ENCODE results near the gene MSI2. TPM values are rescaled to one million over a fixed set of nuclear protein-coding genes. Genes with fewer than 3 reads are reported as not detected.

MSI2 gene
- total and polyA plus RNA-seq, 2 experiments from 2014 or later: 18.9 to 41.8 TPM

GRCh38 chr17:57463103-57463885, 207.0 kb downstream of the MSI2 start (continued):
- TF ChIP-seq, protein P1, sequence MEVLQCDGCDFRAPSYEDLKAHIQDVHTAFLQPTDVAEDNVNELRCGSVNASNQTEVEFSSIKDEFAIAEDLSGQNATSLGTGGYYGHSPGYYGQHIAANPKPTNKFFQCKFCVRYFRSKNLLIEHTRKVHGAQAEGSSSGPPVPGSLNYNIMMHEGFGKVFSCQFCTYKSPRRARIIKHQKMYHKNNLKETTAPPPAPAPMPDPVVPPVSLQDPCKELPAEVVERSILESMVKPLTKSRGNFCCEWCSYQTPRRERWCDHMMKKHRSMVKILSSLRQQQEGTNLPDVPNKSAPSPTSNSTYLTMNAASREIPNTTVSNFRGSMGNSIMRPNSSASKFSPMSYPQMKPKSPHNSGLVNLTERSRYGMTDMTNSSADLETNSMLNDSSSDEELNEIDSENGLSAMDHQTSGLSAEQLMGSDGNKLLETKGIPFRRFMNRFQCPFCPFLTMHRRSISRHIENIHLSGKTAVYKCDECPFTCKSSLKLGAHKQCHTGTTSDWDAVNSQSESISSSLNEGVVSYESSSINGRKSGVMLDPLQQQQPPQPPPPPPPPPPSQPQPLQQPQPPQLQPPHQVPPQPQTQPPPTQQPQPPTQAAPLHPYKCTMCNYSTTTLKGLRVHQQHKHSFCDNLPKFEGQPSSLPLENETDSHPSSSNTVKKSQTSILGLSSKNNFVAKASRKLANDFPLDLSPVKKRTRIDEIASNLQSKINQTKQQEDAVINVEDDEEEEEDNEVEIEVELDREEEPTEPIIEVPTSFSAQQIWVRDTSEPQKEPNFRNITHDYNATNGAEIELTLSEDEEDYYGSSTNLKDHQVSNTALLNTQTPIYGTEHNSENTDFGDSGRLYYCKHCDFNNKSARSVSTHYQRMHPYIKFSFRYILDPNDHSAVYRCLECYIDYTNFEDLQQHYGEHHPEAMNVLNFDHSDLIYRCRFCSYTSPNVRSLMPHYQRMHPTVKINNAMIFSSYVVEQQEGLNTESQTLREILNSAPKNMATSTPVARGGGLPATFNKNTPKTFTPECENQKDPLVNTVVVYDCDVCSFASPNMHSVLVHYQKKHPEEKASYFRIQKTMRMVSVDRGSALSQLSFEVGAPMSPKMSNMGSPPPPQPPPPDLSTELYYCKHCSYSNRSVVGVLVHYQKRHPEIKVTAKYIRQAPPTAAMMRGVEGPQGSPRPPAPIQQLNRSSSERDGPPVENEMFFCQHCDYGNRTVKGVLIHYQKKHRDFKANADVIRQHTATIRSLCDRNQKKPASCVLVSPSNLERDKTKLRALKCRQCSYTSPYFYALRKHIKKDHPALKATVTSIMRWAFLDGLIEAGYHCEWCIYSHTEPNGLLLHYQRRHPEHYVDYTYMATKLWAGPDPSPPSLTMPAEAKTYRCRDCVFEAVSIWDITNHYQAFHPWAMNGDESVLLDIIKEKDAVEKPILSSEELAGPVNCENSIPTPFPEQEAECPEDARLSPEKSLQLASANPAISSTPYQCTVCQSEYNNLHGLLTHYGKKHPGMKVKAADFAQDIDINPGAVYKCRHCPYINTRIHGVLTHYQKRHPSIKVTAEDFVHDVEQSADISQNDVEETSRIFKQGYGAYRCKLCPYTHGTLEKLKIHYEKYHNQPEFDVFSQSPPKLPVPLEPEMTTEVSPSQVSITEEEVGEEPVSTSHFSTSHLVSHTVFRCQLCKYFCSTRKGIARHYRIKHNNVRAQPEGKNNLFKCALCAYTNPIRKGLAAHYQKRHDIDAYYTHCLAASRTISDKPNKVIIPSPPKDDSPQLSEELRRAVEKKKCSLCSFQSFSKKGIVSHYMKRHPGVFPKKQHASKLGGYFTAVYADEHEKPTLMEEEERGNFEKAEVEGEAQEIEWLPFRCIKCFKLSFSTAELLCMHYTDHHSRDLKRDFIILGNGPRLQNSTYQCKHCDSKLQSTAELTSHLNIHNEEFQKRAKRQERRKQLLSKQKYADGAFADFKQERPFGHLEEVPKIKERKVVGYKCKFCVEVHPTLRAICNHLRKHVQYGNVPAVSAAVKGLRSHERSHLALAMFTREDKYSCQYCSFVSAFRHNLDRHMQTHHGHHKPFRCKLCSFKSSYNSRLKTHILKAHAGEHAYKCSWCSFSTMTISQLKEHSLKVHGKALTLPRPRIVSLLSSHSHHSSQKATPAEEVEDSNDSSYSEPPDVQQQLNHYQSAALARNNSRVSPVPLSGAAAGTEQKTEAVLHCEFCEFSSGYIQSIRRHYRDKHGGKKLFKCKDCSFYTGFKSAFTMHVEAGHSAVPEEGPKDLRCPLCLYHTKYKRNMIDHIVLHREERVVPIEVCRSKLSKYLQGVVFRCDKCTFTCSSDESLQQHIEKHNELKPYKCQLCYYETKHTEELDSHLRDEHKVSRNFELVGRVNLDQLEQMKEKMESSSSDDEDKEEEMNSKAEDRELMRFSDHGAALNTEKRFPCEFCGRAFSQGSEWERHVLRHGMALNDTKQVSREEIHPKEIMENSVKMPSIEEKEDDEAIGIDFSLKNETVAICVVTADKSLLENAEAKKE (CRISPR knock-in tag; IDR thresholded peaks at IDR 0.05): no peak
- TF ChIP-seq EZH2phosphoT487 (IDR thresholded peaks at IDR 0.05; ENCODE audit: unreplicated experiment) (no peak), POLR2AphosphoS5 (IDR thresholded peaks at IDR 0.05; ENCODE audit: low read depth) (no peak), EZH2 (IDR thresholded peaks at IDR 0.05; ENCODE audit: low read depth, unreplicated experiment) (no peak)

GRCh38 chr17:57464191-57464864, 208.0 kb downstream of the MSI2 start:
- H3K36me3 Mint-ChIP-seq (ENCODE audit: low read depth): no peaks in the 10 kb centered on the region; the same call in 1 of the 3 replicates
- Histone ChIP-seq H3F3A (replicated peaks; ENCODE audit: low read depth) (no peaks in the 10 kb centered on the region; the same call in 1 of the 2 replicates), H3K9me2 (ENCODE audit: insufficient read depth) (no peaks in the 10 kb centered on the region), H3K27ac (ENCODE audit: low read depth) (no peak overlapping the region), H3K4me2 (no peak overlapping the region), H3K4me3 (no peak overlapping the region), H4K20me1 (replicated peaks; ENCODE audit: insufficient read depth) (0 out of 2 replicates have a peak, but pooled peaks cover under 1% of the 10 kb centered on the region), H3K36me3 (ENCODE audit: insufficient read depth) (no peaks in the 10 kb centered on the region), H3K27me3 (ENCODE audit: insufficient read depth) (no peaks in the 10 kb centered on the region), H3K79me2 (replicated peaks; ENCODE audit: insufficient read depth) (no peaks in the 10 kb centered on the region; the same call in none of the 2 replicates), H3K4me1 (ENCODE audit: insufficient read depth) (peaks cover 30% of the 10 kb centered on the region), H2AFZ (no peak overlapping the region)
- no peak overlapping the region for H3K27ac Mint-ChIP-seq
- H3K4me1 Mint-ChIP-seq: peaks cover 56% of the 10 kb centered on the region
- H3K27me3 Mint-ChIP-seq (ENCODE audit: insufficient read depth, low read depth, poor library complexity): peaks cover 13% of the 10 kb centered on the region
- TF ChIP-seq ZNF331 (CRISPR knock-in tag; IDR thresholded peaks at IDR 0.05; ENCODE audit: low read depth) (no peak), CREB1 (CRISPR knock-in tag; IDR thresholded peaks at IDR 0.05; ENCODE audit: low read depth) (no peak), JUNB (IDR thresholded peaks at IDR 0.05; ENCODE audit: unreplicated experiment) (no peak), STAT1 (IDR thresholded peaks at IDR 0.05; ENCODE audit: unreplicated experiment) (no peak), EZH2phosphoT487 (IDR thresholded peaks at IDR 0.05; ENCODE audit: unreplicated experiment) (no peak), NANOG (IDR thresholded peaks at IDR 0.05; ENCODE audit: borderline replicate concordance) (no peak), ZNF114 (CRISPR knock-in tag; IDR thresholded peaks at IDR 0.05) (no peak), CTCF (conservative IDR thresholded peaks at IDR 0.05; ENCODE audit: low read depth in 2 of 2) (no peak)
- TF ChIP-seq, protein P2, sequence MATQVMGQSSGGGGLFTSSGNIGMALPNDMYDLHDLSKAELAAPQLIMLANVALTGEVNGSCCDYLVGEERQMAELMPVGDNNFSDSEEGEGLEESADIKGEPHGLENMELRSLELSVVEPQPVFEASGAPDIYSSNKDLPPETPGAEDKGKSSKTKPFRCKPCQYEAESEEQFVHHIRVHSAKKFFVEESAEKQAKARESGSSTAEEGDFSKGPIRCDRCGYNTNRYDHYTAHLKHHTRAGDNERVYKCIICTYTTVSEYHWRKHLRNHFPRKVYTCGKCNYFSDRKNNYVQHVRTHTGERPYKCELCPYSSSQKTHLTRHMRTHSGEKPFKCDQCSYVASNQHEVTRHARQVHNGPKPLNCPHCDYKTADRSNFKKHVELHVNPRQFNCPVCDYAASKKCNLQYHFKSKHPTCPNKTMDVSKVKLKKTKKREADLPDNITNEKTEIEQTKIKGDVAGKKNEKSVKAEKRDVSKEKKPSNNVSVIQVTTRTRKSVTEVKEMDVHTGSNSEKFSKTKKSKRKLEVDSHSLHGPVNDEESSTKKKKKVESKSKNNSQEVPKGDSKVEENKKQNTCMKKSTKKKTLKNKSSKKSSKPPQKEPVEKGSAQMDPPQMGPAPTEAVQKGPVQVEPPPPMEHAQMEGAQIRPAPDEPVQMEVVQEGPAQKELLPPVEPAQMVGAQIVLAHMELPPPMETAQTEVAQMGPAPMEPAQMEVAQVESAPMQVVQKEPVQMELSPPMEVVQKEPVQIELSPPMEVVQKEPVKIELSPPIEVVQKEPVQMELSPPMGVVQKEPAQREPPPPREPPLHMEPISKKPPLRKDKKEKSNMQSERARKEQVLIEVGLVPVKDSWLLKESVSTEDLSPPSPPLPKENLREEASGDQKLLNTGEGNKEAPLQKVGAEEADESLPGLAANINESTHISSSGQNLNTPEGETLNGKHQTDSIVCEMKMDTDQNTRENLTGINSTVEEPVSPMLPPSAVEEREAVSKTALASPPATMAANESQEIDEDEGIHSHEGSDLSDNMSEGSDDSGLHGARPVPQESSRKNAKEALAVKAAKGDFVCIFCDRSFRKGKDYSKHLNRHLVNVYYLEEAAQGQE (IDR thresholded peaks at IDR 0.05; ENCODE audit: unreplicated experiment): no peak
- H3K9me3 Mint-ChIP-seq: no peaks in the 10 kb centered on the region; the same call in 1 of the 3 replicates
- DNase-seq (ENCODE audit: low spot score) (no peak), ATAC-seq (no peak)
- H3K4me3 Mint-ChIP-seq: no peak overlapping the region

Data from GM23338 (cell line).